ENCODE measurements around the gene CYP2F1. TPM values are rescaled to one million over a fixed set of nuclear protein-coding genes. Genes with fewer than 3 reads are reported as not detected.

CYP2F1 gene, protein sequence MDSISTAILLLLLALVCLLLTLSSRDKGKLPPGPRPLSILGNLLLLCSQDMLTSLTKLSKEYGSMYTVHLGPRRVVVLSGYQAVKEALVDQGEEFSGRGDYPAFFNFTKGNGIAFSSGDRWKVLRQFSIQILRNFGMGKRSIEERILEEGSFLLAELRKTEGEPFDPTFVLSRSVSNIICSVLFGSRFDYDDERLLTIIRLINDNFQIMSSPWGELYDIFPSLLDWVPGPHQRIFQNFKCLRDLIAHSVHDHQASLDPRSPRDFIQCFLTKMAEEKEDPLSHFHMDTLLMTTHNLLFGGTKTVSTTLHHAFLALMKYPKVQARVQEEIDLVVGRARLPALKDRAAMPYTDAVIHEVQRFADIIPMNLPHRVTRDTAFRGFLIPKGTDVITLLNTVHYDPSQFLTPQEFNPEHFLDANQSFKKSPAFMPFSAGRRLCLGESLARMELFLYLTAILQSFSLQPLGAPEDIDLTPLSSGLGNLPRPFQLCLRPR
- not detected in 2 replicates for total RNA-seq (2022)
- Bru-seq, nascent RNA = not detected
- not detected for BruChase-seq, experiment 1, labeled RNA remaining after a 2-hour chase
- BruChase-seq, experiment 2, labeled RNA remaining after a 6-hour chase = not detected
- long read RNA-seq = 0 reads

DNA sequence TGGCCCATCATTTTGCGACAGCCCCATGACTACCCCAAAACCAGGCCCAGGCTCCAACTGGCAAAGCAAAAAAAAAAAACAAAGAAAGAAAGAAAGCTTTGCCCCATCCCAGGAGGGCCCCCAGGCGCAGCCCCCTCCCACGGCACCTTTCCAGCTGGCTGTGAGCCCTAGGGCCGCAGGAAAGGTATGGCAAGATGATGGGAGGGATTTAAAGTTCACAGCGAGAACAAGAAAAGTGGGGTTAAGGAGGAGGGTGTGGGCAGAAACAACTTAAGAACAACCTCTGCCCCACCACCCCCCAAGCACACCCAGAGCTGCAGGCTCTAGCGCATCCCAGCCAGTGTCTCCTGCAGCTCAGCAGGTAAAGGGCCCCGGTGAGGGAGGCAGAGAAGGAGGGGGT lies at the start of gene CYP2F1:
TSS of gene CYP2F1 (plus strand) at position 301 of the 400 bp plus-strand sequence. CDS start 1,757 bp downstream, outside the sequence.
- H3K27ac Mint-ChIP-seq (ENCODE audit: unreplicated experiment) = no peak within 1 kb of the TSS
- POLR2A ChIA-PET = no interaction called here

DNA sequence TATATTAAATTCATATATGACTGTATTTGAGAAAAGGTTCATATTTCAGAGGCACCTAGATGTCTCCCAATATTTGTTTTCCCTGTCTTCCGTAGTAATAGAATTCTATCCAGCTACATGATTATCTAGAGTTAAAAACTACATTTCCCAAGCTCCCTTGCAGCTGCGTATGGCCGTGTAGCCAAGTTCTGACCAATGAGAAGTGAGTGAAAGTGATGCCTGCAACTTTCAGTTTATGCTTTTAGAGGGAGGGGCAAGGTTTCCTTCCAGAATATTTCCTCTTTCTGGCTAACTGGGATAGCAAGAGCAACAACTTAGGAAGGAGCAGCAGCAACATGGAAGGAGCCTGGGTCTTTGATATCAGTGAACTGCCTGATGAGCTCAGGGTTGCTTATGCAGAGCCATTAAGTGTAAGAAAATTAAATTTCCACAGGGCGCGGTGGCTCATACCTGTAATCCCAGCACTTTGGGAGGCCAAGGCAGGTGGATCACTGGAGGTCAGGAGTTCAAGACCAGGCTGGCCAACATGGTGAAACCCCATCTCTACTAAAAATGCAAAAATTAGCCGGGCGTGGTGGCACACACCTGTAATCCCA lies 49.2 kb upstream of the CYP2F1 start:
- Histone ChIP-seq H3K36me3 (ENCODE audit: control insufficient read depth, insufficient read depth, low read length) (no peaks in the 10 kb centered on the region), H3K27me3 (replicated peaks; ENCODE audit: control insufficient read depth, insufficient read depth, low read length) (no peaks in the 10 kb centered on the region; the same call in 1 of the 2 replicates), H3K4me3 (ENCODE audit: low read depth, low read length) (no peak overlapping the region), H3K4me1 (no peaks in the 10 kb centered on the region; the same call in 1 of the 2 replicates), H3K9me3 (no peaks in the 10 kb centered on the region)
- TF ChIP-seq, protein P1, sequence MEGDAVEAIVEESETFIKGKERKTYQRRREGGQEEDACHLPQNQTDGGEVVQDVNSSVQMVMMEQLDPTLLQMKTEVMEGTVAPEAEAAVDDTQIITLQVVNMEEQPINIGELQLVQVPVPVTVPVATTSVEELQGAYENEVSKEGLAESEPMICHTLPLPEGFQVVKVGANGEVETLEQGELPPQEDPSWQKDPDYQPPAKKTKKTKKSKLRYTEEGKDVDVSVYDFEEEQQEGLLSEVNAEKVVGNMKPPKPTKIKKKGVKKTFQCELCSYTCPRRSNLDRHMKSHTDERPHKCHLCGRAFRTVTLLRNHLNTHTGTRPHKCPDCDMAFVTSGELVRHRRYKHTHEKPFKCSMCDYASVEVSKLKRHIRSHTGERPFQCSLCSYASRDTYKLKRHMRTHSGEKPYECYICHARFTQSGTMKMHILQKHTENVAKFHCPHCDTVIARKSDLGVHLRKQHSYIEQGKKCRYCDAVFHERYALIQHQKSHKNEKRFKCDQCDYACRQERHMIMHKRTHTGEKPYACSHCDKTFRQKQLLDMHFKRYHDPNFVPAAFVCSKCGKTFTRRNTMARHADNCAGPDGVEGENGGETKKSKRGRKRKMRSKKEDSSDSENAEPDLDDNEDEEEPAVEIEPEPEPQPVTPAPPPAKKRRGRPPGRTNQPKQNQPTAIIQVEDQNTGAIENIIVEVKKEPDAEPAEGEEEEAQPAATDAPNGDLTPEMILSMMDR (IDR thresholded peaks at IDR 0.05; ENCODE audit: insufficient read depth in 1 of 2, low read depth in 1 of 2, low read length in 1 of 2, severe bottlenecking in 1 of 2, unreplicated experiment in 1 of 2) = no peak
- H3K36me3 Mint-ChIP-seq (ENCODE audit: insufficient read depth, unreplicated experiment) = no peaks in the 10 kb centered on the region
- ChIA-PET CTCF (interaction anchor here (0.8 kb wide), 1 partner anchor 266 kb away, joined by 3 read pairs; the partner anchor contains the start of gene EGLN2), POLR2A (interaction anchor here (0.5 kb wide), 1 partner anchor 53 kb away, joined by 4 read pairs; no protein-coding TSS in a partner anchor)
- H3K27me3 Mint-ChIP-seq (ENCODE audit: insufficient read depth, unreplicated experiment) = peaks cover 8% of the 10 kb centered on the region
- peaks cover 7% of the 10 kb centered on the region for H3K9me3 Mint-ChIP-seq (ENCODE audit: unreplicated experiment)
- peak in 1 of 2 experiments; percentile 32 for DNase-seq
- intact Hi-C loops (cut with micrococcal nuclease; ENCODE audit: unreplicated experiment) = no loop called here
- H3K4me3 Mint-ChIP-seq (ENCODE audit: unreplicated experiment) = no peak overlapping the region
- H3K27ac Mint-ChIP-seq (ENCODE audit: unreplicated experiment) = no peak overlapping the region
- no peaks in the 10 kb centered on the region for H3K4me1 Mint-ChIP-seq (ENCODE audit: low read depth, unreplicated experiment)
- BruUV-seq (replicated peaks) = no TSS peak

More for the DNA sequence above, at the start of gene CYP2F1:
- H3K4me3 Mint-ChIP-seq (ENCODE audit: unreplicated experiment) = no peak within 1 kb of the TSS
- DNase-seq = no peak
- no peaks in the 10 kb centered on the region for H3K9me3 Mint-ChIP-seq (ENCODE audit: unreplicated experiment)
- H3K4me1 Mint-ChIP-seq (ENCODE audit: low read depth, unreplicated experiment) = peaks cover 7% of the 10 kb centered on the region
- Histone ChIP-seq H3K4me3 (ENCODE audit: low read depth, low read length) (no peak within 1 kb of the TSS), H3K36me3 (ENCODE audit: control insufficient read depth, insufficient read depth, low read length) (no peaks in the 10 kb centered on the region), H3K4me1 (no peaks in the 10 kb centered on the region), H3K9me3 (no peaks in the 10 kb centered on the region), H3K27me3 (replicated peaks; ENCODE audit: control insufficient read depth, insufficient read depth, low read length) (no peaks in the 10 kb centered on the region)
- CTCF ChIA-PET = interaction anchor here (0.7 kb wide), 1 partner anchor 106 kb away, joined by 4 read pairs; no protein-coding TSS in a partner anchor
- BruUV-seq (replicated peaks) = no TSS peak
- intact Hi-C loops (cut with micrococcal nuclease; ENCODE audit: unreplicated experiment) = no loop called here
- TF ChIP-seq, protein P1 (IDR thresholded peaks at IDR 0.05; ENCODE audit: insufficient read depth in 1 of 2, low read depth in 1 of 2, low read length in 1 of 2, severe bottlenecking in 1 of 2, unreplicated experiment in 1 of 2) = no peak
- H3K27me3 Mint-ChIP-seq (ENCODE audit: insufficient read depth, unreplicated experiment) = peaks cover 3% of the 10 kb centered on the region
- H3K36me3 Mint-ChIP-seq (ENCODE audit: insufficient read depth, unreplicated experiment) = peaks cover 5% of the 10 kb centered on the region

DNA sequence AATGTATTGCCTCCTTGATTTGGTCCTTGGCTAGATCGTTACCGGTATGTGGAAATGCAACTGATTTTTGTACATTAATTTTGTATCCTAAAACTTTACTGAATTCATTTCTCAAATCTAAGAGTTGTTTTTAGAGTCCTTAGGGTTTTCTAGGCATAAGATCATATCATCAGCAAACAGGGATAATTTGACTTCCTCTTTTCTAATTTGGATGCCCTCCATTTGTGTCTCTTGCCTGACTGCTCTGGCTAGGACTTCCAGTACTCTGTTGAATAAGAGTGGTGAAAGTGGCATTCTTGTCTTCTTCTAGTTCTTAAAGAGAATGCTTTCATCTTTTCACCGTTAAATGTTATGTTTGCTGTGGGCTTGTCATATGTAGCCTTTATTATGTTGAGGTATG lies 37.9 kb upstream of the CYP2F1 start:
- no peaks in the 10 kb centered on the region for H3K36me3 Mint-ChIP-seq (ENCODE audit: insufficient read depth, unreplicated experiment)
- POLR2A ChIA-PET = no interaction called here
- H3K4me3 Mint-ChIP-seq (ENCODE audit: unreplicated experiment) = no peak overlapping the region
- no peak overlapping the region for H3K4me3 ChIP-seq (ENCODE audit: low read depth, low read length)
- intact Hi-C loops (cut with micrococcal nuclease; ENCODE audit: unreplicated experiment) = no loop called here
- TF ChIP-seq, protein P1 (IDR thresholded peaks at IDR 0.05; ENCODE audit: insufficient read depth in 1 of 2, low read depth in 1 of 2, low read length in 1 of 2, severe bottlenecking in 1 of 2, unreplicated experiment in 1 of 2) = no peak
- CTCF ChIA-PET = no interaction called here
- no peak overlapping the region for H3K27ac Mint-ChIP-seq (ENCODE audit: unreplicated experiment)
- BruUV-seq (replicated peaks) = no TSS peak
- H3K4me1 ChIP-seq = no peaks in the 10 kb centered on the region
- H3K36me3 ChIP-seq (ENCODE audit: control insufficient read depth, insufficient read depth, low read length) = no peaks in the 10 kb centered on the region
- no peaks in the 10 kb centered on the region for H3K4me1 Mint-ChIP-seq (ENCODE audit: low read depth, unreplicated experiment)
- H3K27me3 Mint-ChIP-seq (ENCODE audit: insufficient read depth, unreplicated experiment) = peaks cover 15% of the 10 kb centered on the region
- no peak for DNase-seq
- peaks cover 17% of the 10 kb centered on the region for H3K9me3 Mint-ChIP-seq (ENCODE audit: unreplicated experiment)
- peaks cover 5% of the 10 kb centered on the region; the same call in 1 of the 2 replicates for H3K9me3 ChIP-seq
- H3K27me3 ChIP-seq (replicated peaks; ENCODE audit: control insufficient read depth, insufficient read depth, low read length) = no peaks in the 10 kb centered on the region
